ENCODE data around the gene TCEAL1.
"Not testable (repeated sequence)": the region's sequence is repeated elsewhere in the genome, so short reads cannot be mapped to it uniquely, and the experiment has no call there.

The TCEAL1 gene

DNA sequence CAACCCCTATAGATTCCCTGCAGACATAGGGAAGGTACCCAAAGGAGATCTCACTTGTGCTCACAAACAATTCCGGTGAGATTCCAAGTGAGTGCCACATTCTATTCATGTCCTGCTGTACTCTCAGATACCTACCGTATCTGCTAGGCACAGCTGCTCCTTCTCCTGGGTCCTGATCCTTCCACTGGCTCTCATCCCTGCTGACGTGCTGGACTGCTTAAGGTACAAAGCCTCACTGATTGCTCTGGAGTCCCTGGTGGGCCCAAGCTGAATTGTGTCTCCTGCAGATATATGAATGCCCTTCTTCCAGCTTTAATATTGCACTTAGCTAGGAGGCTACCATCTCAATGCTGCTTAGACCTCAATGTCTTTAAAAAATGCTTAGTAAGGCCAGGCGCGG, 2.4 kb downstream of the TCEAL1 start:
- no peak for DNase-seq

DNA sequence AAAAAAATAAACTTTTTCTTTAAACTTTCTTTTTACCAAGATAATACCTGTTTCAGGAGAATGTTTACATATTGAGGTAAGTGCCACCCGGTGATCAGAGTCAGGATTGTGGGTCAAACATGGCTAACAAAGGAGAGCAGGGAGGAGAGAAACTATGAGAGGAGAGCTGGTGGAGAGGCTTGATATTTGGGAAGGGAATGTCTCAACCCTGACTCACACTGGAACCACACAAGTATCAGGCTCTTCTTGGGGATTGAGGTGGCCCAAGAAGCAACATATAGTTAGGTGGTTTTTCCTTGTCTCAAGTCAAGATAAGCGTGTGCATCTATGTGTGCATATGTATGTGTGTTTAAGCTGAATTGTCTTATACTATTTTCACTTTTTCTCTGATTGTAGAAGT, 6.7 kb downstream of the TCEAL1 start:
- DNase-seq, result no peak

DNA sequence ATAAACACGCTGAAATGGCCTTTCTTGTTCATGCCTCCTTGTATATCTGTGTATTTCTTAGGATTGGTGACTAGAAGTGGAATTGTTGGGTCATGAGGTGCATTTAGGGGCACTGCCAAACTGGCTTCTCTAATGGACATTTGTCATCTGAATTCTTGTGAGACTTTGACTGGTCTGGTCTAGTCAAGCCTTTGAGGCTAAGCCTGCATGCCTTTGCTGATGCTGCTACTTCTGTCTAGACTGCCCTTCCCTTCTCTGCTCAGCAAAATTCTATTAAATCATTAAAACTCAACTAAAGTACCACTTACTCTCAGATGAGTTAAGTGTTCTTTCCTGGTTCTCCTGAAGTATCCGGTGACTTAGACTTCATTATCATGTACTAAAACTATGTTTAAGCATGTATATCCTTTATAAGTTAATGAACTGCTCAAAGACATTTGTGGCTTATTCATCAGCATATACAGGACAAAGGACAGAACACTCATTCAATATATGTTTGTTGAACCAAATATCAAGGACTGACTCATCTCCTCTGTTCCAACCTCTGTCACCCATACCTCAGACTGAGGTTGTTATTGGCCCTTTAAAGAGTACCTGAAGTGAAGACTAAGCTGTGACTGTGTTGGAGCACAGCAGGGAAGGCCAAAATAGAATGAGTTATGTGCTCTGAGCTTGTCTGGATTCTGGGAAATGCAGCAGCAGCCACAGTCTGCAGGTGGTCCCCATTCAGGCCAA, 9.0 kb downstream of the TCEAL1 start:
- DNase-seq, result no peak

DNA sequence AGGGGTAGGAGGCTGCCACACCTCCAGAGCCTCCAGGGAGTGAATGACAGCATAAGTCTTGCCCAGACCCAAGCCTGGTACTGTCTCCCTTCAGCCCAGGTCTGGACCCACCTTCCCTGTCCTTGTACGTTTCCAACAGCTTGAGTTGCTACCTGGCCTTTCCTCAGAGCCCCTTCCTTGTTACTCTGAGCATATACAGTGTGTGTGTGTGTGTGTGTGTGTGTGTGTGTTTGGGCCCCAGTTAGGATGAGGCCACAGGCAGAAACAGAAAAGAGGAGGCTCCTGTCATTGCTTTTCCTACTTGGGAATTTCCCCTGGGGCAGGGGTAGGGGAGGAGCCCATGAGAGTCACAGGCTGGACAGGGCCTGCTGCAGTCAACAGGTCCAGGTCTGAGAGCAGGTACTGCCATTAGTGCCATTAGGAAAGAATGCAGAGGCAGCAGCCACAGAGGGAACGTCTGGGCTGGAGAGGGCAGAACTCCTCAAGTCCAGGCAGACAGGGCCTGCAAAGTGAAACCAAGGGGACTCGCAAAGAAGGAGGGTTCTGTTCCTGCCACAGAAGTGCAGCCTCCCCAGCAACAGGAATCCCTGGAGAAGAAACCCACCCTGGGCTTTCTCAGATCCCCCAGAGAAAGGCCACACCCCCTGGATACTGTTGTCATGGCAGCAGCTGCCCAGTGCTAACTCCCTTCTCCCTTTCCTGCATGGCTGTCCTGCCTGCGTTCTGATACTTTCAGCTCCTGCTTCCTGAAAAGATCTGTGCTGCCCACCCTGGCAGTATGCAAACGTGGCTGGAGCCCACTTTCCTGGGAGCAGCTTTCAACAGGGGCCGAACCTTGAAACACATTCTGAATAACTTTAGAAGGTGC, 9.9 kb downstream of the TCEAL1 start:
- DNase-seq, result peak in 14 of 56 donors; percentile 0 to 18 (median 2)

DNA sequence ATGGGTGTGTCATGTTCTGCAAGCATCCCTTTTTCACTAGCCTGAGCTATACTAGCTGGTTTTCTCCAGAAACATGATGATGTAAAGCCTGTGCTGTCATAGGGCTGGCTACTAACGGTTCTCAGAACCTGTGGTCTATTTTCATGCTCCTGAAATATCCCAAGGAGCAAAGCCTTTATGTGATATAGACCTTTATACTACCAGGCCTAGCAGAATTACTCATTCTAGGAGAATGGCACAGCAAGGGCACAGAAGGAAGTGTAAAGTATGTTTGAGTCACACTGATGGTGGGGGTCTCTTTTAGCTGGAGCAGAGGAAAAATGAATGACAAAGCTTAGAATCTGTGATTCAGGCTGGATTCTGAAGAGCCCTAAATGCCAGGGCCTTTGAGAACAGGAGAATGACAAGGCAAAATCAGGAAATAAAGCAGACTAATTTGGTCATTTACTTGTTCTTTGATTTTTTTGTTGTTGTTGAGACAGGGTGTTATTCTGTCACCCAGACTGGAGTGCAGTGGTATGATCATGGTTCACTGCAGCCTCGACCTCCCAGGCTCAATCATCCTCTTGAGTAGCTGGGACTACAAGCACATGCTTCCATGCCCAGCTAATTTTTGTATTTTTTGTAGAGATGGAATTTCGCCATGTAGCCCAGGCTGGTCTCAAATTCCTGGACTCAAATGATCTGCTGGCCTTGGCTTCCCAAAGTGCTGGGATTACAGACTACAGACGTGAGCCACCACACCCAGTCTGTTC, 11.8 kb downstream of the TCEAL1 start:
- no peak for DNase-seq

DNA sequence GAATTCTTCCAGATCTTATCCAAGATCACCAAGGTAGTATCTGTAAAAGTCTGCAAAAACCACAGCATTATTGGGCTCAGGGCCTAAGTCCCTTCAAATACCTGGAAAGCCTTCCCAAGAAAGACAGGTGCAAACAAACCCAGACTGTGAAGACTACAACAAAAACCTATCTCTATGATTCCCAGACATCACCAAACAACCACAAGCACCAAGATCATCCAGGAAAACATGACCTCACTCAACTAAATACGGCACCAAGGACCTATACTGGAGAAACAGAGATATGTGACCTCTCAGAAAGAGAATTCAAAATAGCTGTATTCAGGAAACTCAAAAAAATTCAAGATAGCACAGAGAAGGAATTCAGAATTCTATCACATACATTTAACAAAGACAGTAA, 15.3 kb downstream of the TCEAL1 start:
- no peak for DNase-seq

DNA sequence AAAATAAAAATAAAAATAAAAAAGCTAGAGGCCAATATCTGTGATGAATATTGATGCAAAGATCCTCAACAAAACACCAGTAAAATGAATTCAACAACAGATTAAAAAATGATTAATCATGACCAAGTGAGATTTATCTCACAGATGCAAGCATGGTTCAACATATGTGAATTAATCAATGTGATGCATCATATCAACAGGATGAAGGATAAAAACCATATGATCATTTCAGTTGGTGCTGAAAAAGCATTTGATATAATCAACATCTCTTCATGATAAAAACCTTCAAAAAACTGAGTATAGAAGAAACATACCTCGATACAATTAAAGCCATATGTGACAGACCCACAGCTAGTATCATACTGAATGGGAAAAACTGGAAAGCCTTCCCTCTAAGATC, 18.9 kb downstream of the TCEAL1 start:
- DNase-seq, result no peak

DNA sequence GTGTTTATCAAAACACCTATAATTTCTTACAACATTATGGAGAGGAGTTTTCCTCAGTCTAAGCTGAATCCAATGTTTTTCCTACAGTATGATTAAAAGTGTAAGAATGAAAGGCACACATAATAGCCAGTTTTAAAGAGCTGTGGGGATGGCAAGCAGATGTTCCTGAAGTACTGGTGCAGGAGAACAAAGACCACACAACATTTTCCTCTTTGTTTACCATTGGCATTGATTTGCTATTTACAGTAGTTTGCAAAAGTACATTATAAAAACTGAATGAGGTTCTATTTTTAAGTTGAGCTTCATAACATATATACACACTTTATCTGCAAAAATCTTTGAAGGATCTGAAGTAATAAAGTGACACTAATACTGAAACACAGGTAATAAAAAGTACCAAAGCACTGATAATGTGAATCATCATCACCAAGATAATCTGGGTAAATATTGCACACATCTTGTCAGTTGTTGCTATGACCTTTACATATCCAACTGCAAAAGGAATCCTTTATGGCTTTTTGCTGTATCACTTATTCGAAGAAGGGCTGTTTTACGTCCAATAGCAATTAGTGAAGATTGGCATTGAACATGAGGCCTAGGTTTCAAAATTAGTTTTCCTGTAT, 22.5 kb downstream of the TCEAL1 start:
- DNase-seq, result no peak

DNA sequence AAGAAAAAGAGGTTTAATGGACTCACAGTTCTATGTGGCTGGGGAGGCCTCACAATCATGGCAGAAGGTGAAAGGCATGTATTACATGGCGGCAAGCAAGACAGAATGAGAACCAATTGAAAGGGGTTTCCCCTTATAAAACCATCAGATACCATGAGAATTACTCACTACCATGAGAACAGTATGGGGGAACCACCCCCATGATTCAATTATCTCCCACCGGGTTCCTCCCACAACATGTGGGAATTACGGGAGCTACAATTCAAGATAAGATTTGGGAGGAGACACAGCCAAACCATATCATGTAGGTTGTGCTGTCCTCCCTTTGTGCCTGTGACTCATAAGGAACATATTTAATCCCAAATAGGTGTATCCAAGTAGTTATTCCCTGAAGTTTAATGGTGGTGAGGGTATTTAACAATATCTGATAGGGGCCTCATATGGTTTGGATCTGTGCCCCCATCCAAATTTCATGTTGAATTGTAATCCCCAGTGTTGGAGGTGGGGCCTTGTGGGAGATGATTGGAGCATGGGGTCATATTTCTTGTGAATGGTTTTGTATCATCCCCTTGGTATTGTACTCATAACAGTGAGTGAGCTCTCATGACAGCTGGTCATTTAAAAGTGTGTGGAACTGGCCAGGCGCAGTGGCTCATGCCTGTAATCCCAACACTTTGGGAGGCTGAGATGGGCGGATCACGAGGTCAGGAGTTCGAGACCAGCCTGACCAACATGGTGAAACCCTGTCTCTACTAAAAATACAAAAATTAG, 26.6 kb downstream of the TCEAL1 start:
- not testable (repeated sequence) for DNase-seq

DNA sequence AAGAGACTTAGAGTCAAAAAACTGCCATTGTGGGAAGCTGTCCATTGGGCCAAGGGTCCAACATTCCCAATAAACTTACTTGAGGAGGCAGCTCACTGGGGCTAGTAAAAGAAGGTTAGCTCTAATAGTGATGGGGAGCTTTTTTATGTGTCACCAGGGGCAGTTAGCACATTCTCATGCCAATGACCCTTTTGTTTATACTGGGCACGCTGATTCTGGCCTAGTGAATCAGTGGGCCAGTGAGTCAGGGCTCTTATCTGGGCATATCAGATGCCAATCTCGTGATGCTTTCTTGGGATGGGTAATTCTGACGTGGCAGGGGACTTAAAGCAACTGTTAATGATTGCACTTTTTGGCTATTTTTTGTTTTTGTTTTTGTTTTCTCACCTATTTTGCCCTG, 27.8 kb downstream of the TCEAL1 start:
- no peak for DNase-seq

DNA sequence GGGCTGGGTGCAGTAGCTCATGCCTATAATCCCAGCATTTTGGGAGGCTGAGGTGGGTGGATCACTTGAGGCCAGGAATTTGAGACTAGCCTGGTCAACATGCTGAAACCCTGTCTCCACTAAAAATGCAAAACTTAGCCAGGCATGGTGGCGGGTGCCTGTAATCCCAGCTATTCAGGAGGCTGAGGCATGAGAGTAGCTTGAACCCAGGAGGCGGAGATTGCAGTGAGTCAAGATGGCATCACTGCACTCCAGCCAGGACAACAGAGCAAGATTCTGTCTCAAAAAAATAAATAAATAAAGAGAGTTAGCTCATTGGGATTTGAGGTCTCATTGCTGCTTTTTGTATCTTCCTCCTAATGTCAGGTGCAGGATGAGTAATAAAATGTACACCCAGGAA, 28.3 kb downstream of the TCEAL1 start:
- DNase-seq, result not testable (repeated sequence)

DNA sequence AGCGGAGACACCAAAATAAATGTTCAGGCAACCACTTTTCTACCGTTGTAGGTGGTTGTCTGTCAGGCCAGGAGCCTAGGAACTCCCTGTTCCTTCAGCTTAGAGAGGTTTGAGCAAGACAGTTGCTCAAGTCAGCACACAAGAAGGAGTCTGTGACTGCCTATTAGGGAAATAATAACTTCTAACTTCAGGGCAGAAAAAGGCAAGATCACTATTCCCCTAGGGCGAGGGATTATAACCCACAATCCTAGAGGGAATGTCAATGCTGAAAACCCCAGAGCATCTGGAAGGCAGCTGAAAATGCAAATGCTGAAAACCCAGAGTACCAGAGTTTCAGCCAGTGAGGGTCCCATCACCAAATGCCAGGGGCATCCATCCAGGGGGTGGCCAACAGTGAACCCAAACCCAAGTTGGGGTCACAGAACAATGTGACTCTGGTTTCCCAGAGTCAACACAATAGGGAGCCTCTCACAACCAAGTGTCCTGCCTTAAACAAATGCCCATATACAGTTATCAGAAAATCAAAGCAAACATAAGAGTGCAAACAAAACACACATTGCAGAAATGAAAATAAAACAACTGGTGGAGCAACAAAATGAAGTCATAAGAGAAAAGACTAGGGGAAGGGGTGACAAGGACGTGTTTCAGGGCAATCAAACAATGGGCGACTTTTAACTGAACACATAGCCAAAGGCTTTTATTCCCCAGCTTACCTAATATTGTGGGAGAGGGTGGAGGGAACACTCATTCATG, 30.1 kb downstream of the TCEAL1 start:
- DNase-seq, result no peak

DNA sequence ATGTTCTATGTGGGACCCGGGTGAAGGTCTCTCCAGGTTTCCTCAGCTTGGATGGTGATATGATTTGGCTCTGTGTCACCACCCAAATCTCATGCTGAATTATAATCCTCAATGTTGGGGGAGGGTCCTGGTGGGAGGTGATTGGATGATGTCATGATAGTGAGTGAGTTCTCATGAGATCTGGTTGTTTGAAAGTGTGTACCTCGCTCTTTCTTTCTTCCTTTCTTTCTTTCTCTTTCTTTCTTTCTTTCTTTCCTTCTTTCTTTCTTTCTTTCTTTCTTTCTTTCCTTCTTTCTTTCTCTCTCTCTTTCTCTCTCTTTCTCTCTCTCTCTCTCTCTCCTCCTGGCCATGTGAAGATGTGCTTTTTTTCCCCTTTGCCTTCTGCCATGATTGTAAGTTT, 30.7 kb downstream of the TCEAL1 start:
- not testable (repeated sequence) for DNase-seq

DNA sequence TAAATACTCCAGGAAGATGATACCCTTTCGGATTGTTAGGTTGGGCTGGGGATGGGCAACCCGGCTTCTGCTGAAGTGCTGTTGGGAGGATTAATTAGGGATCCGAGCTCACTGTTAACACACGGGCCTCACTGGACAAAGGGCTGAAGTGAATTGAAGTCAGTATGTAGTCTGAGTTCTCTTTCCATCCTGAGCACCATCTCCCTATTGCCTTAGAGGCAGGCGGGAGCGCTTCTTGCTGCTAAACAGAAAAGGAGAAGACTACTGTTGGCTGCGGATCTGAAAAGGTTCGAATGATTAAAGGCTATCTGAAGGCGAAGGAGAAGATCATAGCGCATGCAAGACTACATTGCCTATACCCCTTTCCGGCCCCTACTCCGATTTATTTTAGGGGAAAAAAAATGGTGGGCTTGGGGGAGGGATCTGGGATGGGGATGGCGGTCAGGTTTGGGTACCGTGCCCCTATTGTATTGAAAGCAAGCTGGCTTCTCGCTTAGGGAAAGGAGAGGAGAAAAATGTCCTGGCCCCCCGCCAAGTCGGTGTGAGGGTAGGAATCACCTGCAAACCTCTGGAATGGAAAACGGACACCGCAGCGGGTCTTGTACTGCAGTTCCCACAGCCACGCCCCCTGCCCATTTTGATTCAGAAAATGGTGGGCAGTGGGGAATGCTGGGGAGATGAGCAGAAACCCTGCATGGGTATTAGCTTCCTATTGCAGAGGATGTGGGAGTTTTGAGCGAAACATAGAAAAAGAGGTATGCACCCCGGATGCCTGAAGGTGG, 35.4 kb downstream of the TCEAL1 start:
- DNase-seq, result peak in 2 of 56 donors; percentile 0 to 3

DNA sequence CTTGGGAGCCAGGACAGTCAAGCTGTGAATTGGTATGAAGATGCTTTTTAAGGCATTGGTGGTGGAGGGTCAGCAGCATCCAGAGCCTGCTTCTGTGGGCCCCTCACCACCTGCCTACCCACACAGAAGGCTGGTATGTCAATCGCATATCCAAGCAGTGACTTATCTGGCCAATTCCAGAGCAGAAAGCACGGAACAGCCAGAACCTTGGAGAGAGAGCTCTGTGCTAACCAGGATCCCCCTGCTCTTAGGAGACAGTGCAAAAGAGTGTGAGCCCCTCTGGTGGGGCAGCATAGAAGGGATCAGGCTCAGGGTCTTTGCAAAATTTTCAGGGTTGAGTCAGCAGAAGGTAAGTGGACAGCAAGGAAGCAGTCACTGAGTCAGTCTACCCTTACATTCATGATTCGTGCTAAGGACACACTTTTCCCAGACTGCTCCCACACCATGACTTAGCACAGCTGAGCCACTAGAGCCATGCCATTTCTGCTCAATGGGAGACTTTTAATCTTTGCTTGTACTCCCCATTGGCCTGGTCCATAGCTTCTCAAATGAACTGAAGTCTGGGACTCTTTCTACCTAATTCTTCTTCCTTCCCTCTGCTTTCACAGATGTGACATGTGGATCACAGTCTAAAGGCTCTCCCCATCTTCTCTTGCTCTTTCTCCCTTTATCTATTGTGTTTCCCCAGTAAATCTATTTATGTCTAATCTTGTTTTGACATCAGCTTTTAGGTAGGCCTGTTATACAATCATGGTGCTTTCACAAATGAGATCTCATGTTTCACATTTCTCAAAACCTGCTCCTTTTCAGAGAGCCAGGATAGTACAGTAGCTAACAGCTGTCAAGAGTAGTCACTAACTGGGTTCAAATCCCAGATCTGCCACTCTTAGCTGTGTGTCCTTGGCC, 37.7 kb downstream of the TCEAL1 start:
- DNase-seq, result no peak

DNA sequence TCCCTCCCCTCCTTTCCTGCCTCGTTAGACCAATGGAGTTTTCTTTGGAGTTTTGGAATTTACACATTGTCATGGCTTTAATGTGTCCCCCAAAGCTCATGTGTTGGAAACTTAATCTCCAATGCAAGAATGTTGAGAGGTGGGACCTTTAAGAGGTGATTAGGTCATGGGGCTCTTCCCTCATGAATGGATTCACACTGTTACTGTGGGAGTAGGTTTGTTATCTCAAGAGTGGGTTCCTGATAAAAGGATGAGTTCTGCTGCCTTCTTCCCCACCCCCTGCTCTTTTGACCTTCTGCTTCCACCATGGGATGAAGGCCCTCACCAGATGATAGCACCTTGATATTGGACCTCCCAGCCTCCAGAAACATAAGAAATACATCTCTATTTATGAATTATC, 41.0 kb downstream of the TCEAL1 start:
- no peak for DNase-seq

DNA sequence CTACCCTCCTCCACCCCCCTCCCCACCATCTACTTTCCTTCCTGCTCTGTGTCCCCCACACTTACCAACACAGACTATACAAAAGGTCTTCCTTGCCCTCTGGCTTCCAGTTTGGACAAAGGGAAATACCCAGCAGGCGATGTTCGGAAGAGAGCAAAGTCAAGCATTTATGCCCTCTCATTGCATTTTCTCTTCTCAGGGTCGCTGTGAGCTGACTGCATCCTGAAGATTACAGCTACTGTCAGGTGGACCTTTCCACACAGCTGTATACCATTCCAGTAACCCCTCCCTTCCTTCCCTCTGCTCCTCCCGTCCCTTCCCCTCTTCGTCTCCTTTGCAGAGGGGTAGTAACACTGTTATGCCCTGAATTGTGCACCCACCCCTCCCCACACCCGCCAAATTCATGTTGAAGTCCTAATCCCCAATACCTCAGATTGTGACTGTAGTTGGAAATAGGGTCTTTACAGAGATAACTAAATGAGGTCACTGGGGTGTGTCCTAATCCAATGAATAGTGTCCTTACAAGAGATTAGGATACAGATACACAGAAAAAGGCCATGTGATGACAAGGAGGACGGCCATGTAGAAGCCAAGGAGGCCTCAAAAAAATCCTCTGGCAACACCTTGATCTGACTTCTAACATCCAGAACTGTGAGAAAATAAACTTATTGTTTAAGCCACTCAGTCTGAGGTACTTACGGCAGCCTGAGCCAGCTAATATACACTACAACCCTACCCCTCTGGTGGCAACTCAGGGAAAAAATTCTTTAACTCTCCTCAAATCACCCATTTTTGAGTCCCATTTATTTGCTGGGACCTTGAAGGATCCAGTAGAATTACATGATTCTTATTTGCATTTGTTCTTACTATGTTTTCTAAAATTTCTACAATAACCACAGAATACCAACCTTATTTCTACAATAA, 46.0 kb downstream of the TCEAL1 start:
- DNase-seq, result no peak
